H1 (cell line): ENCODE measurements around the gene DNLZ. TPM values are rescaled to one million over a fixed set of nuclear protein-coding genes. Genes with fewer than 3 reads are reported as not detected.
A peak's percentile ranks its signal among the peaks of the same experiment; 100 is the strongest.

Source experiments
- CTCF ChIA-PET: fragments of 300-600 bp; sonication (Branson Sonifier 250); formaldehyde crosslinking; loops from one replicate; lab custom pipeline; 2021; ENCODE audit not compliant: partially characterized antibody; lab: Charles Lee
- POLR2A ChIA-PET: fragments of 300-600 bp; sonication (Branson Sonifier 250); formaldehyde crosslinking; loops from one replicate; lab custom pipeline; 2021; ENCODE audit warnings: inconsistent platforms; ENCODE audit not compliant: partially characterized antibody; lab: Charles Lee
- DNase-seq, 2 experiments: peaks; one replicate each; pipeline versions ENCODE4 v3.0.0 to v3.0.0-alpha.2; 2010 to 2022; ENCODE audit warnings: low spot score in 2 of 2, low read depth in 1 of 2, mixed read lengths in 1 of 2
- FAIRE-seq: peaks from 2 replicates; lab custom pipeline; 2011; peaks lifted over from hg19 to GRCh38; lab: Jason Lieb, UNC
- H2AFZ ChIP-seq: 2 replicates; pipeline ENCODE4 v1.8.1; 2012; ENCODE audit warnings: low read length, inconsistent platforms
- H2AK5ac ChIP-seq: 2 replicates; pipeline ENCODE4 v1.6.1; 2013; ENCODE audit warnings: low read depth, low read length
- H2BK120ac ChIP-seq: replicated peaks from 2 replicates; pipeline ENCODE3; 2013; ENCODE audit warnings: low read depth, low read length, inconsistent platforms
- H2BK12ac ChIP-seq: 2 replicates; pipeline ENCODE4 v1.6.1; 2013; ENCODE audit warnings: low read depth, low read length
- H2BK15ac ChIP-seq: 2 replicates; pipeline ENCODE4 v1.6.1; 2013; ENCODE audit warnings: low read length
- H2BK20ac ChIP-seq: 2 replicates; pipeline ENCODE4 v1.6.1; 2013; ENCODE audit warnings: low read length
- H2BK5ac ChIP-seq: 2 replicates; pipeline ENCODE4 v1.6.1; 2013; ENCODE audit warnings: low read depth, low read length
- H3K14ac ChIP-seq: 2 replicates; pipeline ENCODE4 v1.6.1; 2013; ENCODE audit warnings: inconsistent platforms; ENCODE audit not compliant: insufficient read length
- H3K18ac ChIP-seq: 2 replicates; pipeline ENCODE4 v1.6.1; 2013; ENCODE audit warnings: low read length; ENCODE audit errors: extremely low read depth
- H3K23ac ChIP-seq: 2 replicates; pipeline ENCODE4 v1.6.1; 2013; ENCODE audit warnings: inconsistent platforms; ENCODE audit not compliant: insufficient read length
- H3K23me2 ChIP-seq: 2 replicates; pipeline ENCODE4 v1.6.1; 2013; ENCODE audit warnings: low read depth, low read length
- H3K27ac ChIP-seq: 2 replicates; pipeline ENCODE4 v1.6.1; 2011; ENCODE audit warnings: low read depth, low read length, inconsistent platforms
- H3K27me3 ChIP-seq, 4 experiments: replicated peaks in 1 of 4; 1 replicate in 1 of 4; 2 replicates in 3 of 4; pipeline versions ENCODE4 v1.6.1 to v1.8.1; 2011 to 2013; ENCODE audit warnings: low read length in 3 of 4, mild to moderate bottlenecking in 3 of 4, inconsistent platforms in 2 of 4, mixed read lengths in 2 of 4, moderate library complexity in 1 of 4; ENCODE audit not compliant: control insufficient read depth in 3 of 4, insufficient read depth in 3 of 4; ENCODE audit errors: extremely low read depth in 1 of 4
- H3K36me3 ChIP-seq, 4 experiments: 2 replicates each; pipeline versions ENCODE4 v1.6.1 to v1.8.1; 2011 to 2013; ENCODE audit warnings: mild to moderate bottlenecking in 4 of 4, low read length in 3 of 4, moderate library complexity in 2 of 4, control low read depth in 1 of 4, inconsistent platforms in 1 of 4; ENCODE audit not compliant: insufficient read depth in 4 of 4, control insufficient read depth in 2 of 4
- H3K4ac ChIP-seq: replicated peaks from 2 replicates; pipeline ENCODE3; 2013; ENCODE audit warnings: low read length, low read depth, mixed read lengths, inconsistent platforms; ENCODE audit not compliant: insufficient read length
- H3K4me1 ChIP-seq, 4 experiments: replicated peaks in 1 of 4; 1 replicate in 1 of 4; 2 replicates in 3 of 4; pipeline versions ENCODE4 v1.6.1 to v1.8.1; 2011 to 2013; ENCODE audit warnings: low read length in 3 of 4, inconsistent platforms in 2 of 4, mixed read lengths in 1 of 4; ENCODE audit not compliant: insufficient read depth in 4 of 4, control insufficient read depth in 3 of 4
- H3K4me2 ChIP-seq, 2 experiments: 2 replicates each; pipeline versions ENCODE4 v1.6.1 to v1.8.1; 2011 to 2013; ENCODE audit warnings: low read depth in 2 of 2, low read length in 2 of 2, control low read depth in 1 of 2, inconsistent platforms in 1 of 2, mild to moderate bottlenecking in 1 of 2; ENCODE audit not compliant: insufficient read depth in 1 of 2
- H3K4me3 ChIP-seq, 4 experiments: fragments of 200-600, 300-600 bp in 1 of 4; sonication (generic), shearing (Covaris generic), sonication (Bioruptor Twin) in 1 of 4; 2 replicates each; pipeline versions ENCODE4 v1.5.1 to v1.8.1; 2011 to 2016; ENCODE audit warnings: low read length in 4 of 4, low read depth in 3 of 4, control low read depth in 2 of 4, inconsistent platforms in 2 of 4, mild to moderate bottlenecking in 2 of 4, mixed read lengths in 1 of 4, moderate library complexity in 1 of 4; ENCODE audit not compliant: insufficient read depth in 2 of 4; ENCODE audit errors: extremely low read depth in 1 of 4
- H3K56ac ChIP-seq: replicated peaks from 2 replicates; pipeline ENCODE3; 2013; ENCODE audit warnings: low read depth, mild to moderate bottlenecking, mixed read lengths, low read length, inconsistent platforms; ENCODE audit not compliant: insufficient read length
- H3K79me1 ChIP-seq: 2 replicates; pipeline ENCODE4 v1.6.1; 2013; ENCODE audit warnings: low read depth, low read length, control low read depth
- H3K79me2 ChIP-seq, 2 experiments: 2 replicates each; pipeline versions ENCODE4 v1.6.1 to v1.8.1; 2012 to 2013; ENCODE audit warnings: low read length in 2 of 2, mild to moderate bottlenecking in 2 of 2, inconsistent platforms in 1 of 2; ENCODE audit not compliant: insufficient read depth in 2 of 2, control insufficient read depth in 1 of 2
- H3K9ac ChIP-seq, 4 experiments: replicated peaks in 1 of 4; 1 replicate in 1 of 4; 2 replicates in 3 of 4; pipeline versions ENCODE4 v1.6.1 to v1.8.1; 2011 to 2013; ENCODE audit warnings: low read depth in 3 of 4, low read length in 3 of 4, control low read depth in 2 of 4, mild to moderate bottlenecking in 2 of 4, moderate library complexity in 2 of 4, inconsistent platforms in 1 of 4; ENCODE audit errors: extremely low read depth in 1 of 4
- H3K9me3 ChIP-seq, 2 experiments: 2 replicates each; pipeline versions ENCODE4 v1.6.1 to v1.8.1; 2012 to 2013; ENCODE audit warnings: mild to moderate bottlenecking in 2 of 2, moderate library complexity in 2 of 2, control low read depth in 1 of 2, inconsistent platforms in 1 of 2, low read depth in 1 of 2, low read length in 1 of 2, mixed read lengths in 1 of 2; ENCODE audit not compliant: insufficient read depth in 2 of 2
- H4K20me1 ChIP-seq, 2 experiments: replicated peaks in 1 of 2; 2 replicates each; pipeline versions ENCODE3 to v1.8.1; 2011 to 2013; ENCODE audit warnings: inconsistent platforms in 2 of 2, low read length in 2 of 2, mild to moderate bottlenecking in 1 of 2; ENCODE audit not compliant: insufficient read depth in 2 of 2, control insufficient read depth in 1 of 2
- H4K5ac ChIP-seq: 2 replicates; pipeline ENCODE4 v1.6.1; 2013; ENCODE audit warnings: low read length, low read depth, mixed read lengths, inconsistent platforms; ENCODE audit not compliant: insufficient read length
- H4K8ac ChIP-seq: 2 replicates; pipeline ENCODE4 v1.8.0; 2013; ENCODE audit warnings: mild to moderate bottlenecking, moderate library complexity, low read length, inconsistent platforms; ENCODE audit not compliant: insufficient read depth; ENCODE audit errors: extremely low read depth
- H4K91ac ChIP-seq: replicated peaks from 2 replicates; pipeline ENCODE3; 2013; ENCODE audit warnings: low read length, mixed read lengths, inconsistent platforms; ENCODE audit not compliant: insufficient read length
- CBX8 ChIP-seq: fragments of 300-800, 300-1000 bp; sonication (generic); IDR thresholded peaks from 2 replicates; pipeline ENCODE4 v1.7.1; 2016; ENCODE audit warnings: low read depth, low read length, borderline replicate concordance
- E2F6 ChIP-seq: IDR thresholded peaks from 2 replicates; pipeline ENCODE4 v1.6.1; 2012; ENCODE audit warnings: inconsistent platforms
- GABPA ChIP-seq: IDR thresholded peaks from 2 replicates; pipeline ENCODE4 v1.6.1; 2011; ENCODE audit warnings: mild to moderate bottlenecking, low read length, moderate library complexity, borderline replicate concordance; ENCODE audit not compliant: insufficient read depth
- KDM1A ChIP-seq: fragments of 200-600, 300-600 bp; sonication (generic); IDR thresholded peaks from 2 replicates; pipeline ENCODE4 v1.7.1; 2016; ENCODE audit warnings: mild to moderate bottlenecking, low read length, borderline replicate concordance
- KDM4A ChIP-seq: IDR thresholded peaks from one replicate; pipeline ENCODE4 v1.7.1; 2012; ENCODE audit warnings: low read depth, mild to moderate bottlenecking, moderate library complexity, low read length, inconsistent platforms; ENCODE audit not compliant: severe bottlenecking
- MAX ChIP-seq: IDR thresholded peaks from 2 replicates; pipeline ENCODE4 v1.6.1; 2012; ENCODE audit warnings: inconsistent platforms
- WGBS, 2 experiments: shearing (Covaris generic) in 1 of 2; methylation state at CpG; one replicate each; pipeline versions ENCODE4 v1.1.6 to v1.1.7; 2013 to 2015; ENCODE audit warnings: low lambda C conversion rate in 2 of 2, mixed read lengths in 2 of 2, inconsistent platforms in 1 of 2, low coverage in 1 of 2, missing lambda C conversion rate in 1 of 2; ENCODE audit not compliant: insufficient replicate concordance in 2 of 2, insufficient coverage in 1 of 2, insufficient read length in 1 of 2; ENCODE audit errors: extremely low coverage in 1 of 2, missing lambda C conversion rate in 1 of 2; 5-methylcytosine and 5-hydroxymethylcytosine counted together
- polyA plus RNA-seq, 7 experiments: library from polyadenylated mRNA; depleted of rRNA in 3 of 7; stranded (reverse) in 5 of 7; unstranded in 2 of 7; fragments of >200 nt in 5 of 7; fragments of 200-250 nt in 2 of 7; gene quantifications; 1 replicate in 5 of 7; 2 replicates in 1 of 7; 4 replicates in 1 of 7; pipeline versions ENCODE4 v1.2.1 to v1.2.3, GENCODE V29; 2011 to 2013; ENCODE audit warnings: missing spikeins in 2 of 7, mixed read lengths in 2 of 7
- total RNA-seq: library from RNA; stranded (reverse); fragmentation: NEBNext Ultra II Directional; extraction: Animal tissue kit (Norgen Biotek cat#: 25700); gene quantifications from 2 replicates; pipeline ENCODE4 v1.2.1, GENCODE V29; 2021

Gene DNLZ
- total and polyA plus RNA-seq, 2 of the 8 experiments (the other 6 are each of a cell fraction or from before 2014, with no cell fraction given), result 11.6 to 17.9 TPM

- H3K27me3 ChIP-seq, result no peaks in the 10 kb centered on the region
- H3K18ac ChIP-seq, result 0 out of 2 replicates have a peak overlapping the region, but pooled peaks have one; percentile 32
- ChIA-PET CTCF (interaction anchor here (0.7 to 2.0 kb wide), 10 partner anchors 9 to 220 kb away, joined by 3 to 10 read pairs (median 3); partner anchors contain the start of gene DNLZ), POLR2A (interaction anchor here (0.7 to 8.0 kb wide), 28 partner anchors 8 to 219 kb away, joined by 3 to 123 read pairs (median 4); partner anchors contain the start of genes CARD9, DNLZ and SNAPC4)
- no peak overlapping the region for H3K14ac ChIP-seq
- peak overlapping the region; percentile 71 for H3K27ac ChIP-seq
- H3K79me2 ChIP-seq, result peaks cover 11 to 53% of the 10 kb centered on the region in 2 experiments
- peak overlapping the region; percentile 65 for H4K91ac ChIP-seq
- H3K9ac ChIP-seq, result peak overlapping the region; percentile 68 to 85 (median 80)
- H2BK12ac ChIP-seq, result no peak overlapping the region
- peak overlapping the region; percentile 33 for H3K4ac ChIP-seq
- 22% methylated on average over 52 of the region's 71 CpGs; no CpG with 5 or more reads in 1 of the 2 experiments for WGBS, 2 experiments
- no peak overlapping the region for H3K23ac ChIP-seq
- H3K9me3 ChIP-seq, result no peaks in the 10 kb centered on the region
- H4K8ac ChIP-seq, result peak overlapping the region; percentile 81
- H3K56ac ChIP-seq, result peak overlapping the region; percentile 80
- DNase-seq, result peak in 1 of 2 experiments; percentile 60
- no peak overlapping the region for H2AK5ac ChIP-seq
- no peak overlapping the region for H2BK20ac ChIP-seq
- no peak for FAIRE-seq
- peak overlapping the region; percentile 71; the same call in 1 of the 2 replicates for H2BK5ac ChIP-seq
- peaks cover 9% of the 10 kb centered on the region for H3K23me2 ChIP-seq
- H2BK120ac ChIP-seq, result no peak overlapping the region
- no peak overlapping the region for H2BK15ac ChIP-seq
- no peak overlapping the region for H4K5ac ChIP-seq
- peaks cover 0 to 3% (median 3%) of the 10 kb centered on the region in 4 experiments; a peak in 4 of 7 replicates for H3K4me1 ChIP-seq
- H3K36me3 ChIP-seq, result peaks cover 21 to 50% (median 41%) of the 10 kb centered on the region in 4 experiments
- H4K20me1 ChIP-seq, result peaks cover 13 to 17% of the 10 kb centered on the region in 2 experiments
- peak overlapping the region; percentile 75 to 93 (median 90) for H3K4me3 ChIP-seq
- peaks cover 20% of the 10 kb centered on the region for H3K79me1 ChIP-seq
- peak overlapping the region; percentile 68 to 94 for H3K4me2 ChIP-seq
- H2AFZ ChIP-seq, result no peak overlapping the region
- 0 out of 2 replicates have a peak, but pooled peaks have one; percentile 11 for TF ChIP-seq GABPA
- no peak for TF ChIP-seq KDM1A
- TF ChIP-seq CBX8, result no peak
- peak; percentile 60 for TF ChIP-seq KDM4A
- peak; percentile 86 for TF ChIP-seq E2F6
- TF ChIP-seq MAX, result peak; percentile 91
Observed at GRCh38 chr9:136409557-136410455, 46.3 kb upstream of the DNLZ start.
